GM21381 (cell line): Measurements from ENCODE around the gene LINGO1.

ENCODE experiments used
- ATAC-seq: cut with Tn5 transposase; IDR thresholded peaks from one replicate; pipeline ENCODE4 v1.9.1; 2021; ENCODE audit warnings: mild to moderate bottlenecking, moderate library complexity; ENCODE audit not compliant: unreplicated experiment

LINGO1 gene

GRCh38 chr15:77633134-77633912 lies 611 bp upstream of the LINGO1 start:
- peak; percentile 76 for ATAC-seq

GRCh38 chr15:77631745-77632533 lies 773 bp downstream of the LINGO1 start:
- ATAC-seq, result no peak

- ATAC-seq, result no peak
These were observed 1.6 kb downstream of the LINGO1 start for GRCh38 chr15:77630956-77631744.

- ATAC-seq, result no peak
These were observed 2.7 kb downstream of the LINGO1 start for GRCh38 chr15:77630056-77630455.

- no peak for ATAC-seq
These were observed 3.4 kb downstream of the LINGO1 start for GRCh38 chr15:77629070-77630030.

GRCh38 chr15:77628010-77628409 lies 4.7 kb downstream of the LINGO1 start:
- no peak for ATAC-seq

GRCh38 chr15:77627581-77627980 lies 5.1 kb downstream of the LINGO1 start:
- ATAC-seq, result no peak

GRCh38 chr15:77627067-77627466 lies 5.6 kb downstream of the LINGO1 start:
- no peak for ATAC-seq

- ATAC-seq, result no peak
These were observed 6.7 kb downstream of the LINGO1 start for GRCh38 chr15:77626002-77626401.

- ATAC-seq, result no peak
These were observed 7.3 kb downstream of the LINGO1 start for GRCh38 chr15:77625376-77625775.

GRCh38 chr15:77624868-77625267 lies 7.8 kb downstream of the LINGO1 start:
- no peak for ATAC-seq

GRCh38 chr15:77623755-77624524 lies 8.8 kb downstream of the LINGO1 start:
- no peak for ATAC-seq

GRCh38 chr15:77622934-77623754 lies 9.6 kb downstream of the LINGO1 start:
- ATAC-seq, result no peak

GRCh38 chr15:77622209-77622933 lies 10.3 kb downstream of the LINGO1 start:
- ATAC-seq, result no peak

GRCh38 chr15:77621847-77622208 lies 10.9 kb downstream of the LINGO1 start:
- no peak for ATAC-seq

GRCh38 chr15:77620960-77621647 lies 11.6 kb downstream of the LINGO1 start:
- no peak for ATAC-seq

- no peak for ATAC-seq
These were observed 12.4 kb downstream of the LINGO1 start for GRCh38 chr15:77620297-77620696.
